Lung (tissue), 12 donors: ENCODE data around the gene ATXN10. TPM values are rescaled to one million over a fixed set of nuclear protein-coding genes. Genes with fewer than 3 reads are reported as not detected.
A peak's percentile ranks its signal among the peaks of the same experiment; 100 is the strongest.

ENCODE experiments used
- ATAC-seq: fragments of 200-7000 bp; cut with Tn5 transposase; one replicate; pipeline ENCODE4 v1.9.1; 2020; ENCODE audit warnings: moderate number of reproducible peaks; ENCODE audit not compliant: insufficient read depth, low FRiP score
- DNase-seq, 3 donors: peaks; one replicate each; pipeline ENCODE4 v3.0.0-alpha.2; 2013 to 2017
- H3K27ac ChIP-seq, 2 donors: one replicate each; pipeline ENCODE4 v1.5.1; 2013; ENCODE audit warnings: mild to moderate bottlenecking in 2 of 2, moderate library complexity in 2 of 2, control low read depth in 1 of 2, inconsistent platforms in 1 of 2, low read depth in 1 of 2, low read length in 1 of 2
- H3K27me3 ChIP-seq, 3 donors: one replicate each; pipeline ENCODE4 v1.5.1; 2013; ENCODE audit warnings: low read length in 2 of 3; ENCODE audit not compliant: control insufficient read depth in 3 of 3, insufficient read depth in 3 of 3
- H3K36me3 ChIP-seq, 4 donors: one replicate each; pipeline ENCODE4 v1.5.1; 2013; ENCODE audit warnings: low read length in 4 of 4, mild to moderate bottlenecking in 1 of 4, moderate library complexity in 1 of 4; ENCODE audit not compliant: control insufficient read depth in 4 of 4, insufficient read depth in 4 of 4
- H3K4me1 ChIP-seq, 5 donors: one replicate each; pipeline ENCODE4 v1.5.1; 2013; ENCODE audit warnings: low read length in 5 of 5, mild to moderate bottlenecking in 2 of 5, moderate library complexity in 1 of 5; ENCODE audit not compliant: control insufficient read depth in 5 of 5, insufficient read depth in 5 of 5
- H3K4me3 ChIP-seq: one replicate; pipeline ENCODE4 v1.5.1; 2013; ENCODE audit warnings: mild to moderate bottlenecking, control low read depth, moderate library complexity
- H3K9ac ChIP-seq, 2 donors: one replicate each; pipeline ENCODE4 v1.5.1; 2013; ENCODE audit warnings: low read length in 2 of 2, control low read depth in 1 of 2; ENCODE audit not compliant: insufficient read depth in 1 of 2
- H3K9me3 ChIP-seq, 4 donors: one replicate each; pipeline ENCODE4 v1.5.1; 2013; ENCODE audit warnings: low read length in 3 of 4, mild to moderate bottlenecking in 1 of 4, moderate library complexity in 1 of 4; ENCODE audit not compliant: control insufficient read depth in 4 of 4, insufficient read depth in 3 of 4
- CTCF ChIP-seq: IDR thresholded peaks from 2 replicates; pipeline ENCODE4 v1.5.1; 2012; ENCODE audit warnings: mild to moderate bottlenecking; ENCODE audit errors: control extremely low read depth, extremely low read depth
- WGBS, 2 donors: extraction: QIAGEN DNeasy Blood & Tissue Kit; methylation state at CpG; one replicate each; pipeline ENCODE4 v1.1.7; 2013; 5-methylcytosine and 5-hydroxymethylcytosine counted together
- polyA plus RNA-seq, 2 donors: library from polyadenylated mRNA; stranded (reverse); fragments of 200-250 nt; gene quantifications; one replicate each; pipeline ENCODE4 v1.2.1, GENCODE V29; 2013
- total RNA-seq, 2 donors: library from RNA; depleted of rRNA in 1 of 2; stranded (reverse); fragments of >200 nt in 1 of 2; gene quantifications; one replicate each; pipeline ENCODE4 v1.2.1, GENCODE V29; 2014 to 2021
- donor health status: control.
- donor health status: control.
- donor health status: Bipolar disorder and iron deficiency.
- donor health status: healthy.
- donor health status: DM: yes; HTN: yes; CAD: no.

Gene ATXN10
- total and polyA plus RNA-seq, 4 donors: 41.9 to 164 (median 92.2) TPM

- DNase-seq: no peak
- Histone ChIP-seq H3K4me3 (no peak overlapping the region), H3K4me1 (peaks cover 7 to 42% (median 9%) of the 10 kb centered on the region in 5 donors), H3K9ac (no peak overlapping the region), H3K9me3 (no peaks in the 10 kb centered on the region), H3K27ac (no peak overlapping the region), H3K27me3 (no peaks in the 10 kb centered on the region), H3K36me3 (no peaks in the 10 kb centered on the region)
- 83 to 89% methylated on average over 1 of the region's 1 CpG for WGBS, 2 donors
- no peak for ATAC-seq
- no peak for TF ChIP-seq CTCF
Observed at GRCh38 chr22:45677063-45677462, 5.4 kb downstream of the ATXN10 start.

GRCh38 chr22:45678961-45679912, 7.6 kb downstream of the ATXN10 start:
- DNase-seq (no peak), ATAC-seq (no peak)
- TF ChIP-seq CTCF: no peak
- Histone ChIP-seq H3K27me3 (no peaks in the 10 kb centered on the region), H3K4me3 (no peak overlapping the region), H3K27ac (no peak overlapping the region), H3K9me3 (no peaks in the 10 kb centered on the region), H3K4me1 (peaks cover 3 to 27% (median 11%) of the 10 kb centered on the region in 5 donors), H3K36me3 (no peaks in the 10 kb centered on the region), H3K9ac (no peak overlapping the region)
- WGBS, 2 donors: 88 to 91% methylated on average over 9 of the region's 9 CpGs

- Histone ChIP-seq H3K9ac (peak overlapping the region in 1 of 2 donors; percentile 7), H3K9me3 (no peaks in the 10 kb centered on the region), H3K4me1 (peaks cover 3 to 28% (median 13%) of the 10 kb centered on the region in 5 donors), H3K27ac (no peak overlapping the region), H3K36me3 (no peaks in the 10 kb centered on the region), H3K4me3 (no peak overlapping the region), H3K27me3 (no peaks in the 10 kb centered on the region)
- no peak for TF ChIP-seq CTCF
- DNase-seq (no peak), ATAC-seq (no peak)
- WGBS, 2 donors: 72 to 80% methylated on average over 5 of the region's 5 CpGs
Observed at GRCh38 chr22:45680932-45681700, 9.5 kb downstream of the ATXN10 start.
